GM12864 (cell line): Measurements from ENCODE around the gene WNT5B.

Source experiments
- DNase-seq: peaks from one replicate; pipeline ENCODE4 v3.0.0-alpha.2; 2011; ENCODE audit warnings: low read depth
- H3K4me3 ChIP-seq: 2 replicates; pipeline ENCODE4 v1.5.1; 2011; ENCODE audit warnings: mild to moderate bottlenecking, low read depth, low read length, control low read depth
- CTCF ChIP-seq: IDR thresholded peaks from 2 replicates; pipeline ENCODE4 v1.5.1; 2011; ENCODE audit warnings: low read depth, mild to moderate bottlenecking, moderate library complexity, low read length, control low read depth, inconsistent platforms; ENCODE audit errors: missing control alignments

WNT5B gene

GRCh38 chr12:1643905-1644533 is 15.0 kb downstream of the WNT5B start:
- TF ChIP-seq CTCF: no peak
- no peak for DNase-seq
- H3K4me3 ChIP-seq: no peak overlapping the region

- no peak for TF ChIP-seq CTCF
- no peak overlapping the region for H3K4me3 ChIP-seq
- DNase-seq: no peak
Observed at GRCh38 chr12:1644534-1645438, 15.8 kb downstream of the WNT5B start.

- no peak for TF ChIP-seq CTCF
- no peak for DNase-seq
- H3K4me3 ChIP-seq: no peak overlapping the region
Observed at GRCh38 chr12:1645819-1646218, 16.8 kb downstream of the WNT5B start.

- no peak overlapping the region for H3K4me3 ChIP-seq
- no peak for TF ChIP-seq CTCF
- DNase-seq: no peak
Observed at GRCh38 chr12:1646569-1647284, 17.7 kb downstream of the WNT5B start.

- TF ChIP-seq CTCF: no peak
- DNase-seq: no peak
- no peak overlapping the region for H3K4me3 ChIP-seq
Observed at GRCh38 chr12:1647285-1647669, 18.2 kb downstream of the WNT5B start.

- TF ChIP-seq CTCF: no peak
- no peak overlapping the region for H3K4me3 ChIP-seq
- DNase-seq: no peak
Observed at GRCh38 chr12:1650260-1650977, 21.4 kb downstream of the WNT5B start.
